HG03571 (cell line): Measurements from ENCODE around the gene RAMACL.
A peak's percentile ranks its signal among the peaks of the same experiment; 100 is the strongest.
"Not testable (repeated sequence)": the region's sequence is repeated elsewhere in the genome, so short reads cannot be mapped to it uniquely, and the experiment has no call there.

Experiments
- ATAC-seq: cut with Tn5 transposase; IDR thresholded peaks from one replicate; pipeline ENCODE4 v1.9.1; 2021; ENCODE audit not compliant: unreplicated experiment

RAMACL gene

DNA sequence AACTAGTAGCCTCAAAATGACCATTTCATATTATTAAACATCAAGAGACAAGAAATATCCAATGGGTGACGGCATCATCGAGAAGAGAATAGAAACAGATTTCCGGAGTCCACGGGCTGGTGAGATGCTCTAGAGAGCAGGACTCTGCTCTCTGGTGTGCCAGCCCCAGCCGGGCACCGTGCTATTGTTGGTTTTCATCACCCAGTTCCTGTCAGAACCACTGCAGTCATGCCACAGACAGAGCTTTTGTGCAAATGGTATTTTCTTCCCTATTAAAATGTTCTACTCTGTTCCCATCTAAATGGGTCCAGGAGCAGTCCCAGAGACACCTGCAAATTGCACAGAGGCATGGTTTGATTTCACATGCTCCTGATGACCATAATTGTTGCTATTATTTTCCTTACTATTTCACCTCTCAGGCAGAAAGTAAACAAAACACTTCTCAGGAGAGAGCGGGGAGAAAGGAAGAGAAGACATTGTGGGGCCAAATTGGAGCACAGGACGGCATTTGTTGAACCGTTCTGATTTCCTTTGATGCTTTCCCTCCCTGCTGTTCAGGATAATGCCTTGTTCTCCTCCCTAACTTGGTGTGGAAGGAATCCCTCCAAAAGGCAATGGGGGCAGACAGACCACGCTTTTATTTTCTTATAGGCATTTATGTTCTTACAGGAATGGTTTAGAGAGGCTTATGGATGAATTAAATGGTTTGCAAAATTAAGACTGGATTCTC is 11.4 kb upstream of the RAMACL start:
- no peak for ATAC-seq

DNA sequence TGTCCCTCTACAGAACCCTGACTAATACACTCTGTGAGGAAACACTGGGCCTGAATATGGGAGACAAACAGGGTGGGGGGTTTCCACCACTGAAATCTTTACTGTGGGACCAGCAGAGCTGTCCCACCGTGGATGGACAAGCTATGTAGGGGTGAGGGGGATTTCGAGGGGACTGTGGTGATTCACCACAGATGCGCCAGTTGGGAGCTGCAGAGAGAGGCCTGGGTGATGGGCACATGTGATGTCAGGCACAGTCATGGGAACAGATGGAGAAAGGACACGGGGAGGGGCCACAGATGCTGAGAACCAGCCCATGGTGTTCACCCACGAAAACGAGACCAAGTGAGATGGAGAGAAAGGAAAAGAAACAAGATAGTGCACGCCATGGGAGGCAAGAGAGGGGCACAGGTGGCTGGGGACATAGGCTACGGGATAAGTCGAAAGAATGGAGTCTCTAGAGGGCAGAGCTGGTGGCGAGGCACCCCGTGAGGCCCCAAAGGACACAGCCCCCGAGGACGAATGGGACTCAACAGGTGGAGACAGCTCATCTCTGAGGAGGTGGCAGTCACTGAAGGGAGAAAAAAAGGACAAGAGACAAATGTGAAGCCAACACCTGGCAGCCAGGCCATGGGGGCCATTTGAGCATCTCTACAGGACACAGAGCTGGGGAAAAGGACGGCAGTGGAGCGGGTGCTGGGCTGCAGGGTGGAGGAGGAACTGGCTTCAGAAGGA is 10.5 kb upstream of the RAMACL start:
- no peak for ATAC-seq

DNA sequence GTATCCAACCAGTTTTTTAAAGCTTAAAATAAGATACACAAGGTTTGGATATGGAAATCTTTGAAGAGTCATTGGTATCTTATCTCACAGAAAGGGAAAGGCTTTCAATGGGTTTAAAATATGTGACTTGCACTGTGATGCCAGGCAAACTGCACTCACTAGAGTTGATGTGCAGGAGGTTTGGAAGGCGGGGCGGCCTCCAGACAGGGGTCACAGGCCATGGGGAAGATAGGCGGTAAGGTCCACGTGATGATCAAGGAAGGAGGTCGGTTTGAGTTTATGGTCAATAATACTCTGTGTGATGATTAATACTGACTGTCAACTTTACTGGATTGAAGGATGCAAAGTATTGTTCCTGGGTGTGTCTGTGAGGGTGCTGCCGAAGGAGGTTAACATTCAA is 9.5 kb upstream of the RAMACL start:
- ATAC-seq = no peak

DNA sequence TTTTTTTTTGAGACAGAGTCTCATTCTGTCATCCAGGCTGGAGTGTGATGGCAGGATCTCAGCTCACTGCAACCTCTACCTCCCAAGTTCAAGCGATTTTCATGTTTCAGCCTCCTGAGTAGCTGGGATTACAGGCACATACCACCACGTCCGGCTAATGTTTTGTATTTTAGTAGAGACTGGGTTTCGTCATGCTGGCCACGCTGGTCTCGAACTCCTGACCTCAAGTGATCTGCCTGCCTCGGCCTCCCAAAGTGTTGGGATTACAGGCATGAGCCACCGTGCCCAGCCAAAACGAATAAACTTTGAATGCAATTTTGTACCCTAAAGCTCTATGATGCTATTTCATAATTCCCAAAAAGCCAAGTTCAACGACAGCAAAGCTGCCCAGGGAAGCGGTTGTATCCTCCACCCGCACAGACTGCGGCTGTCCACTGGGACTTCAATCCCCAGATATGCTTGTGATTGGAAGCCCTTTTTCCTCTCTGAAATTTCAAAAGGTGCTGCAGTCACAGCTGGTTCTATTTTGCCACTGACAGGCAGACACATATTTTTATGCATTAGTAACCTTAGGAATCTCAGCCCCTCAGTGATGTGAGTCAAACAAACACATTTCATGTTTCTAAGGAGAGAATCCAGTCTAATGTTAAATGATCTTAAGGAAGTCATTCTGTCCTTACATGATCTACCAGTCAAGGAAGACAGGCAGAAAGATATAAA is 8.7 kb upstream of the RAMACL start:
- no peak for ATAC-seq

DNA sequence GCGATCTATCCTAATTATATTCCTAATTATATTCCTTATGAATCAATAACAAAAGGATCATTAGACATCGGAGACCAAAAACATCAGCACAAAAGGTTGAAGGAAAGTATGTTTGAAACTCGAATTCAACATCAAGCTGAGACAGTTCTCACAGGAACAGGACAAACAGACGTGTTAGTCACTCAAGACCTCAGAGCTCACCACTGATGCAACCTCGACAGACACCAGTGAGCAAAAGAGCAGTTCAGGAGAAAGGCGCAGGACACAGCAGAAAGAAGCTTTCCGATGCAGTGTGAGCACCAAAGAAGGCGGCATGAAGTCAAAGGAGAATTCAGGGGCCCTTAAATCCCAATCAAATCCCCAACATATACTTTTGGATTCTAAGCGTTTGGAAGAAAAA is 6.3 kb upstream of the RAMACL start:
- no peak for ATAC-seq

DNA sequence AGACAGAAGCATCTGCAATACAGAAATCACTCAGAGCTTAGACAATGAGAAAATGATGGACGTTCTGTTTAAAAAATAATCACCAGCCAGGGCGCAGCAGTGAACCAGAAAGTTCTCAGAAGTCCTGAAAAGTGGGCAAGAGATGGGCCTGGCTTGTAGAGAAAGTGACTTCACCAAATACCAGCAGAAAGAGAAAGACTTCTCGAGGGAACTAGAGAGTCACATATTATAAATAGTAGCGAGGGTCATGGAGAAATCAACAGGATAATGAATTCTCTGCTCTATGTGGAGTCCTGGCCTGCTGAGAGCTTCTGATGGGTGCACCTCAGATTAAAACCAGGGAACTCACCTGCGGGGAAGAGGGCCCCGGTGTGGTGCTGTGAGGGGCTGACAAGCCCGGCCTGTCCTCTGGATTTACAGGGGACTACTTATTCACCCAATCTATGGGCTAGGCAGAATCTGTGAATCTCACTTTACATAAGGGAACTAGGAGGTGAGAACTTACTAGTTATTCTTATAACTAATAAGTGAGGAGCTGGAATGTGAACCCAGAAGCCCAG is 5.6 kb upstream of the RAMACL start:
- ATAC-seq = no peak

DNA sequence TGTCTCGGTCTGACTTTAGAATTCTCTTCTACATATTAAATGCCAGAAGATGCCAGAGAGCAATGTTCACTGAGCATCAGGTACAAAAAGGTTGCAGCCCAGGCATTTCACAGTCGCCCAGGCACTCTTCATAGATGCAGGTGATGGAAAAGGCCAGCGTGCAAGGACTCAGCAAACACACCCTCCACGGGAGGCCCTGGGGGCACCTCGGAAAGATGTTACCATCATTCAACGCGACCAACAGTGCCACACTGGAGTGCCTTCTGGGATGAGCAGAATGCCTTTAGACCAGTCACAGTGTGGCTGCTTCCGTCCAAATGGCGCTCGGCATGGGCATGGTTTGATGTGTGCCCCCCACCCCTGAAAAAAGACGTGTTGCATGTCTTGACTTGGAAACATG is 4.5 kb upstream of the RAMACL start:
- no peak for ATAC-seq

DNA sequence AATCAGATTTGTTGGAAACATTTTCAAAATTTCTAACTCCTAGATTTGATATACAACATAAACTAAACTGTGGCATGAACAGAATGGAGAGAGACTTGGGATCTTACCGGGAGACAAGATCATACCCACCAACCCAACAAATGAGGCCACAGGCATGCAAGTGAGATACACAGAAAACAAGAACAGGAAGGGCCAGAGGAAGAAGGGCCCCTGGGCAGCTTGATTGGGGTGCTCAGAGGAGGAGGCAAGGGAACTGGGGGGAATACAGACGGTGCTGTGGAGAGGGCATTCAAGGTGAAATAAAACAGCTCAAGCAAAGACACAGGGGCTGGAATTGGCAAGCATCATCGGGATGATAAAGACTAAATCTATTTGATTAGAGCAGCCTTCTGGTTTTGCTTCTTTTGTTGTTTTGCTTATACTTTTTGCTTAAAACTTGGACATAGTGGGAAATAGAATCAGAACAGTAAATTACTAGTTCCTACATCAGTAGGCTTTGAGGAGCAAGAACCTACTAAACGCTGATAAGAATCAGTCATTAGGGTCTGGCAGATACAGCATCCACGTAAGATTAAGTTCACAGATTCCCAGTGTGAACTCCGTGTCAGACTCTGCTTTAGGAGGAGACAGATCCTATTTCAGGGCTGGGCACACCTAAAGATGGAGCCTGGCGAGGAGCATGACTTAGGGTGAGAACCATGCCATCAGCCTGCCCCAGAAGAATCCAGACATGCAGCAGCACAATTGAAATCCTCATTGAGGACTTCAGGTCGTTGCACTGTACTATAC is 3.5 kb upstream of the RAMACL start:
- no peak for ATAC-seq

DNA sequence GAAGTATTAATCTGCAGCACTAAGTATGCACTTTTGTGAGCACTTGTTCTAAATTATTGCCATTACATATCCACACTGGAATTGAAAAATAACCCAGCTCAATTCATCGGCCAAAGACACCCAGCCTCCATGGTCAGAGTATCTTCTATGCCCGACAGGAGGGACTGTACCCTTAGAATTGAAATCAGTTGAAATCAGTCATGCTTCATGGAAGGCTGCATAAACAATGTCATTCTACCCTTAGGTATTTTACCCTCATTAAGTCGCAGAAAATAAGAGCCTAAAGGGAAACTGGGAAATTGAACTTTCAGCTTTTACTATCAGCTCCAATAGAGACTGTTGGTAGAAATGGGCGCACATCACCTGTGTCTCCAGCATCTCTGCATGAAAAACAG is 2.9 kb upstream of the RAMACL start:
- no peak for ATAC-seq

DNA sequence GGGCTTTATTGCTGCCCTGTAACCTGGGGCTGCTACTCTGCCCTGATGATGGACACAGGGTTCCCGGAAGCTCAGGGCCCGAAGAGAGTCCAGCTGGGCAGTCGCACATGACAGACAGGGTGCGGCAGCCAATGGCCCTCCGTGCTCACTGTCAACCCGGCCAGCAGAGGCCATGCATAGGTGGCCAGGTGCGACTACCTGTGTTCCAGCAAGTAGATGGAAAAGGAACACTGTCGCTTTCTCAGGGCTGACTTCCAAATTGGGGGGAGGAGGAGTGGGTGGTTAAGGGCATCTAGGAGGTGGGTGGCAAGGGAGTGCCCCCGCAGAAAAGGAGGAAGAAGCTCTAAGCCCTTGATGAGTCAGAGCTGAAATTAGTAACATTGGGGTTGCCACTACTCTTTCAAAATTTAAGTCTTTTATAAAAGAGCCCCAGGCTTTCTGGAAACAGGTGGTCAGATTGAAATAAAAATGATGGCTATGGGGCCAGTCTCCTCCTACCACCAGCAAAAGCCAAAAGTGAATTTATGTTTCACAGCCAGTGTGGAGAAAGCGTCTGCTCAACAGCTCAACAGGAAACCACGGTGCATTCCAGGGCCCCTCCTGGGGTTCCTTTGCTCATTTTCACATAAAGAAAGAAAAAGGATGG is 2.3 kb upstream of the RAMACL start:
- peak; percentile 31 for ATAC-seq

DNA sequence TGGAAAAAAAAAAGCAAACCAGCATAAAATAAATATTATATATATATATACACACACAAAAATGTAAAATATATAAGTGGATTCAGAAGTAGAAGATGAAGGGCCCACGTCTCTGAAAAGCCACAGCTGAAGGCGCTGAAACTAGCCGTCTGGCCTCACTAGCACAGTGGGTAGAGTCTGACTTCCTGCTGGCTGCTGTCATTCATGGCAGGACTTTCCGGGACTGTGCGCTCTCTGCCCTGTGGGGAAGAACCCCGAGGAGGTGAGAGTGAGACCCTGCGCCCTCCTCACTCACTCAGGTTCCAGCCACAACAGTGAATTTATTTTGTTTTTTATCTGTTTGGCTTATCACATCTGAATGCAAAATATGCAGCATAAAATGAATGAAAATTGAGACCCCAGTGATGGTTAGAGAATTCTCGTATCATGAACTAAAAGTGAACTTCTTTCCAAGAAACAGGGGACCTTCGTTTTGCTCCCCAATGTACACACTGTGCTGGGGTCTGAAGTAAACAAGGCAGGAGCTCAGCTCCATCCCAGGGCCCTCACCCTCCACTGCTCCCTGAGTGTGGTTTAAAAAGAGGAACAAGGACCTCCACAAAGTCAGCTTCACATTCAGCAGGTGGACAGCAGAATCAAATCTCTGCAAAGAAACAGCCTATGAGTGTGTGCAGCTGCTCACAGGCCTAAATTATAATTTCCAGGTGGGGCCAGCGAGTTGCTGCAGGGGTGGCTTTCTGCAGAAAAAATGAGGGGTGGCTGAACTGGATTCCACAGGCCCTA is 1.3 kb upstream of the RAMACL start:
- peak; percentile 78 for ATAC-seq

DNA sequence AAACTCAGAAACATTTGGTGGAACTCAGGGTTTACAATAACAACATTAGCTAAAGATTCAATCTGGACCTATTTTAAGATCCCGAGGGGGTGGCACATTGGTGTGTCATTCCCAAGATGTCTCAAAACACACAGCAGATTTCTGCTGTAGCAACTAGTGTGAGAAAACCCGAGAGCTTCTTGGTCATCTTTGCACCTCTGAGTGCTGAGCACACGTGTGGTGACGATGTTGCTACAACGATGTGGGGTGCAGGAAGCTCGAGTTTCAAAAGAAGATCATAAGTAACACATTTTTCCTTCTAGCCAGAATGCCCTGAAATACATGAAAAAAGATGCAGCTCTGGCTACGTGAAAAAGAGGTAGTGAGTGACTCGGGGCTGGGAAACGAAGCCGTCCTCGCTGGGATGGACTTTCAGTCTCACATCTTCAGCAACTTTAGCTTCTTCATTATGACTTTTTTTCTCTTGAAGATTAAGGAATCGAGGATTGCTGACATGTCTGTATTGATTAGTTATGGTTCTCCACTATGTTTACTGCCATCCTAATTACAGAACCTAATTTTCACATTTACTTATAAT is 1.5 kb downstream of the RAMACL start:
- ATAC-seq = no peak

DNA sequence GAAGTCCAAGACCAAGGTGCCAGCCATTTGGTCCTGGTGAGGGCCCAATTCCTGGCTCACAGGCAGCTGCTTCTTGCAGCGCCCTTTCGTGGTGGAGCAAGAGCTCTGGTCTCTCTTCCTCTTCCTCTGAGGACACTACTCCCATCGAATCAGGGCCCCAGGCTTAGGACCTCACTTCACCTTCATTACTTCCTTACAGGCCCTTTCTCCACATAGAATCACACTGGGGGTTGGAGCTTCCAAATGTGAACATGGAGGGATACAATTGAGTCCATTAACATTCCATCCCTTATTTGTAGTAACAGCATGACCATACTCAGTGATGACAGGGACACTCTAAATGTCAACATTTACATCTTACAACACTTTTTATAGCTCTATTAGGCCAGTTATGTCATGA is 2.3 kb downstream of the RAMACL start:
- ATAC-seq = no peak

DNA sequence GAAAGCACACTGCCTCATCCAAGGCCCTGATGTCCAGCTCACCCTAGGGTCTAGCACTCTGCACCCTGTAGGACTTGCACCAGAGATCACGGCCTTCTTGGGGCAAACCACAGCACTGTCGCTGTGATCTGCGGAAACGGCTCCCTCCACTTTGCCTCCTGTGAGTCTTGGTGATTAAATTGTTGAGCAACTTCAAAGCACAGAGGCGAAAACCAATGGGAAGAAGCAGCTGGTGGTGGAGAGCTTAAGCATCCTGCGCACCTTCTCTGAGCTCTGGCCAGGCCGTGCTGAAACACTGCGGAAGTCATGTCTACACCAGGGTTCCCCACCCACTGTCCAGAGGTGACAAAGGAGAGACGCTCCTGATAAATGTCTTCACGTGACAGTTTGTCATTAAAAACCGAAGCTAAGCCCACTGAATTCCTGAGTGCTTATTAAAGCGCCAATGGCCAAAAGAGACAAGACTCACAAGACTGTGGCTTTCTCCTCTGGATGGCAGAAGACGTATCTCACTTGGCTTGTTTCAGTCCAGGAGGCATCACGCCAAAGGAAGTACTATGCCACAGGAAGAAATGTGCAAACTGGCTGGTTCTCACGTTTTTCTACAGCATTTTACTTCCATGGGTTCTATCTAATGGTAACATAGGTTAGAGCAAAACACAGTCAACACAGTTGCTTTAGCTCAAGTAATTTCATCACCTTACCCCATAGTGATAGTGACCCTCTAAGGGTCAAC is 3.1 kb downstream of the RAMACL start:
- ATAC-seq = no peak

DNA sequence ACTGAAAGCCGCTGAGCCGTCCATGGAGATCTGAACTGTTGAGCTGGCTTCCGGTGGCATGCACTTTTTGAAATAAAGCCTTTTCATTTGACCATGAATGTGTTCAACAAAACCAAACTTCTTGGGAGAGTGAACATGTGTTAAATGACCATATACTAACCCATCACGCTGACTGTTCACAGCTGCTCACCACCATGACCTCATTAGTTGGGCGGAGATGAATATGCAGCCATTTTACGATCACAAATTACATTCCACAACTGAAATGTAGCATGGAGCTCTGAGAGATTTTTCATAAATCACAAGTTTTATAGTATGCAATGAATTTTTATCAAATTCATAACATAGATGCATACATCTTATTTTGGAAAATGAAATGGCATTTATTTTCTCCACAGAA is 4.2 kb downstream of the RAMACL start:
- ATAC-seq = no peak

DNA sequence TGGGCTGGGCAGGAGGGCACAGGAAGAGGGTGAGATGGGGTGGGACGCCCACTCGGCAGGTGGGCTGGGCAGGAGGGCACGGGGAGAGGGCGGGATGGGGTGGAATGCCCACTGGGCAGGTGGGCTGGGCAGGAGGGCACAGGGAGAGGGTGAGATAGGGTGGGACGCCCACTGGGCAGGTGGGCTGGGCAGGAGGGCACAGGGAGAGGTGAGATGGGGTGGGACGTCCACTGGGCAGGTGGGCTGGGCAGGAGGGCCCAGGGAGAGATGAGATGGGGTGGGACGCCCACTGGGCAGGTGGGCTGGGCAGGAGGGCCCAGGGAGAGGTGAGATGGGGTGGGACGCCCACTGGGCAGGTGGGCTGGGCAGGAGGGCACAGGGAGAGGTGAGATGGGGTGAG is 4.7 kb downstream of the RAMACL start:
- ATAC-seq = not testable (repeated sequence)

DNA sequence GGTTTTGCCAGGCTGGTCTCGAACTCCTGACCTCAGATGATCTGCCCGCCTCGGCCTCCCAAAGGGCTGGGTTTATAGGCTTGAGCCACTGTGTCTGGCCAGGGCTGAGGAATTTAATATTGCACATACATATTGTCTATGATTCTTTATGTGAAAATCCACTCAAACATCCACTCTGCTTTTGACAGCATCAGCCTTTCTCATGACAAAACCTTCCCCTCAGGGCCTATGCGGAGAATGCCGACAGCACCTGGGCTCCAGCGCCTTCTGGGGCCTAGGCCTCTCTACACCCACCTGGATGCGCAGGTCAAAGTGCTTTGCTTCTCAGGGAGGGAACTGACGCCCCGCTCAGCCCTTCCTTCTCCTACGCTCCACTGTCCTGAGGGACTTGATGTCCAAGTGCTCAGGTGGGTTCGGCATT is 5.4 kb downstream of the RAMACL start:
- ATAC-seq = no peak
